Endothelial cell of umbilical vein (primary cell): ENCODE data around the gene PPM1L. TPM values are rescaled to one million over a fixed set of nuclear protein-coding genes. Genes with fewer than 3 reads are reported as not detected.

Experiments used
- BruUV-seq: library from RNA; stranded (reverse); fragments of 400-500 nt; replicated peaks from 2 replicates; lab custom pipeline; 2021; lab: Mats Ljungman, UMichigan
- CTCF ChIA-PET: fragments of 300-600, 350-600 bp; sonication (Branson Sonifier 250); formaldehyde crosslinking; loops from one replicate; lab custom pipeline; 2021; ENCODE audit warnings: antibody characterized with exemption, inconsistent platforms; lab: Charles Lee
- POLR2A ChIA-PET: fragments of 300-600, 350-600 bp; sonication (Branson Sonifier 250); formaldehyde crosslinking; loops from one replicate; lab custom pipeline; 2021; ENCODE audit warnings: antibody characterized with exemption, inconsistent platforms; lab: Charles Lee
- DNase-seq: peaks from one replicate; pipeline ENCODE4 v3.0.0-alpha.2; 2011; ENCODE audit warnings: low read depth, low spot score
- FAIRE-seq: peaks from 2 replicates; lab custom pipeline; 2011; peaks lifted over from hg19 to GRCh38; lab: Jason Lieb, UNC
- H2AFZ ChIP-seq: 2 replicates; pipeline ENCODE4 v1.6.0; 2012; ENCODE audit warnings: low read depth, low read length, control low read depth, inconsistent platforms
- H3K27ac ChIP-seq: 2 replicates; pipeline ENCODE4 v1.5.1; 2011; ENCODE audit warnings: low read depth, mild to moderate bottlenecking, control low read depth, low read length, moderate library complexity; ENCODE audit not compliant: insufficient read depth
- H3K27me3 ChIP-seq, 2 experiments: 2 replicates each; pipeline versions ENCODE4 v1.6.0 to v1.6.1; 2011; ENCODE audit warnings: low read length in 2 of 2, mixed read lengths in 1 of 2; ENCODE audit not compliant: control insufficient read depth in 2 of 2, insufficient read depth in 2 of 2
- H3K36me3 ChIP-seq, 2 experiments: 2 replicates in 1 of 2; 3 replicates in 1 of 2; pipeline ENCODE4 v1.5.1; 2011; ENCODE audit warnings: low read length in 2 of 2, mild to moderate bottlenecking in 1 of 2, moderate library complexity in 1 of 2; ENCODE audit not compliant: control insufficient read depth in 2 of 2, insufficient read depth in 2 of 2; ENCODE audit errors: extremely low read depth in 1 of 2
- H3K4me1 ChIP-seq: 3 replicates; pipeline ENCODE4 v1.5.1; 2011; ENCODE audit warnings: mild to moderate bottlenecking, low read length; ENCODE audit not compliant: control insufficient read depth, insufficient read depth; ENCODE audit errors: extremely low read depth
- H3K4me2 ChIP-seq: 2 replicates; pipeline ENCODE4 v1.6.1; 2011; ENCODE audit warnings: low read length, control low read depth, mixed read lengths; ENCODE audit not compliant: insufficient read depth
- H3K4me3 ChIP-seq, 3 experiments: fragments of 200-600 bp in 1 of 3; sonication (generic), shearing (Covaris generic) in 1 of 3; replicated peaks in 1 of 3; 2 replicates each; pipeline ENCODE4 v1.5.1; 2011 to 2016; ENCODE audit warnings: control low read depth in 3 of 3, low read length in 3 of 3, mild to moderate bottlenecking in 2 of 3, inconsistent platforms in 1 of 3, low read depth in 1 of 3, moderate library complexity in 1 of 3; ENCODE audit not compliant: insufficient read depth in 1 of 3
- H3K79me2 ChIP-seq: 2 replicates; pipeline ENCODE4 v1.6.0; 2012; ENCODE audit warnings: low read length, inconsistent platforms; ENCODE audit not compliant: control insufficient read depth, insufficient read depth
- H3K9ac ChIP-seq: replicated peaks from 2 replicates; pipeline ENCODE3; 2011; ENCODE audit warnings: low read length, control low read depth; ENCODE audit not compliant: insufficient read depth; ENCODE audit errors: extremely low read depth
- H3K9me1 ChIP-seq: replicated peaks from 3 replicates; pipeline ENCODE4 v1.6.0; 2011; ENCODE audit warnings: mild to moderate bottlenecking, low read length; ENCODE audit not compliant: control insufficient read depth, insufficient read depth; ENCODE audit errors: extremely low read depth
- H3K9me3 ChIP-seq: replicated peaks from 2 replicates; pipeline ENCODE4 v1.5.1; 2012; ENCODE audit warnings: low read length, inconsistent platforms; ENCODE audit not compliant: control insufficient read depth, insufficient read depth
- H4K20me1 ChIP-seq: replicated peaks from 2 replicates; pipeline ENCODE3; 2011; ENCODE audit warnings: mild to moderate bottlenecking, low read length; ENCODE audit not compliant: control insufficient read depth, insufficient read depth; ENCODE audit errors: extremely low read depth
- EZH2 ChIP-seq: IDR thresholded peaks from 2 replicates; pipeline ENCODE4 v1.6.1; 2012; ENCODE audit warnings: borderline replicate concordance, low read depth, mild to moderate bottlenecking, moderate library complexity, low read length, inconsistent platforms; ENCODE audit not compliant: severe bottlenecking
- FOS ChIP-seq: IDR thresholded peaks from 2 replicates; pipeline ENCODE4 v1.6.1; 2011; ENCODE audit warnings: mild to moderate bottlenecking, low read length, moderate library complexity, borderline replicate concordance; ENCODE audit not compliant: insufficient read depth
- GATA2 ChIP-seq: IDR thresholded peaks from 2 replicates; pipeline ENCODE4 v1.7.0; 2011; ENCODE audit warnings: low read depth, mild to moderate bottlenecking, moderate library complexity, mixed read lengths, low read length; ENCODE audit not compliant: insufficient read length, insufficient read depth
- JUN ChIP-seq: IDR thresholded peaks from 2 replicates; pipeline ENCODE4 v1.6.1; 2011; ENCODE audit warnings: borderline replicate concordance, low read depth; ENCODE audit not compliant: insufficient read length, insufficient read depth
- MAX ChIP-seq: IDR thresholded peaks from 2 replicates; pipeline ENCODE4 v1.6.1; 2011; ENCODE audit not compliant: insufficient read depth, insufficient read length
- MYC ChIP-seq: IDR thresholded peaks from one replicate; pipeline ENCODE4 v1.6.1; 2011; ENCODE audit warnings: mild to moderate bottlenecking, low read depth, low read length
- POLR2A ChIP-seq: IDR thresholded peaks from 2 replicates; pipeline ENCODE4 v1.6.1; 2012; ENCODE audit warnings: low read depth, mild to moderate bottlenecking, control low read depth, low read length
- POLR2AphosphoS5 ChIP-seq: IDR thresholded peaks from 2 replicates; pipeline ENCODE4 v1.6.1; 2012; ENCODE audit warnings: low read depth, mild to moderate bottlenecking, control low read depth, low read length, moderate library complexity; ENCODE audit not compliant: insufficient read depth
- dilution Hi-C: fragments of 300-500 bp; cut with MboI; formaldehyde crosslinking; loops from one replicate; pipeline ENCODE4 v1.15.0; 2019; ENCODE audit warnings: low sequenced_read_pairs; ENCODE audit not compliant: extremely low pct_ligation_motif_present
- intact Hi-C: fragments of 100-400 bp; cut with micrococcal nuclease; formaldehyde crosslinking; loops from one replicate; pipeline ENCODE4 v1.10.0; 2022
- polyA plus RNA-seq, 4 experiments: library from polyadenylated mRNA; depleted of rRNA in 3 of 4; stranded (reverse) in 3 of 4; unstranded in 1 of 4; fragments of >200 nt; gene quantifications; 2 replicates each; pipeline versions ENCODE4 v1.2.1 to v1.2.3, GENCODE V29; 2011 to 2012; ENCODE audit warnings: missing spikeins in 1 of 4
- total RNA-seq: library from RNA; stranded (reverse); gene quantifications from 2 replicates; pipeline ENCODE4 v1.2.3, GENCODE V29; 2021
- TF ChIP-seq, protein P1 (sequence below), 2 donors: IDR thresholded peaks; 1 replicate in 1 of 2; 2 replicates in 1 of 2; pipeline ENCODE4 v1.5.1; 2011; ENCODE audit warnings: low read length in 2 of 2, mild to moderate bottlenecking in 2 of 2, moderate library complexity in 2 of 2, control low read depth in 1 of 2, inconsistent platforms in 1 of 2, low read depth in 1 of 2; ENCODE audit not compliant: insufficient read depth in 1 of 2; ENCODE audit errors: extremely low read depth in 1 of 2

PPM1L gene
- total and polyA plus RNA-seq, 2 donors (not counting 3 experiments of a cell fraction or from before 2014, with no cell fraction given), result 0.63 to 2.9 TPM

GRCh38 chr3:160792540-160792939 is 36.5 kb downstream of the PPM1L start:
- H3K9me3 ChIP-seq, result no peaks in the 10 kb centered on the region
- POLR2A ChIA-PET, result no interaction called here
- CTCF ChIA-PET, result no interaction called here
- dilution Hi-C loops (no loop called here), intact Hi-C loops (no loop called here)
- FAIRE-seq (no peak), DNase-seq (no peak)
- no peak overlapping the region for H3K4me3 ChIP-seq
- H3K9me1 ChIP-seq, result no peaks in the 10 kb centered on the region
- no peak overlapping the region for H2AFZ ChIP-seq
- H3K4me2 ChIP-seq, result no peak overlapping the region
- no peaks in the 10 kb centered on the region for H3K36me3 ChIP-seq
- H3K27me3 ChIP-seq, result no peaks in the 10 kb centered on the region
- no peak overlapping the region for H3K9ac ChIP-seq
- BruUV-seq, result no TSS peak
- TF ChIP-seq POLR2A (no peak), JUN (no peak), POLR2AphosphoS5 (no peak), EZH2 (no peak), MAX (no peak), FOS (no peak), MYC (no peak), GATA2 (no peak)
- TF ChIP-seq, protein P1, sequence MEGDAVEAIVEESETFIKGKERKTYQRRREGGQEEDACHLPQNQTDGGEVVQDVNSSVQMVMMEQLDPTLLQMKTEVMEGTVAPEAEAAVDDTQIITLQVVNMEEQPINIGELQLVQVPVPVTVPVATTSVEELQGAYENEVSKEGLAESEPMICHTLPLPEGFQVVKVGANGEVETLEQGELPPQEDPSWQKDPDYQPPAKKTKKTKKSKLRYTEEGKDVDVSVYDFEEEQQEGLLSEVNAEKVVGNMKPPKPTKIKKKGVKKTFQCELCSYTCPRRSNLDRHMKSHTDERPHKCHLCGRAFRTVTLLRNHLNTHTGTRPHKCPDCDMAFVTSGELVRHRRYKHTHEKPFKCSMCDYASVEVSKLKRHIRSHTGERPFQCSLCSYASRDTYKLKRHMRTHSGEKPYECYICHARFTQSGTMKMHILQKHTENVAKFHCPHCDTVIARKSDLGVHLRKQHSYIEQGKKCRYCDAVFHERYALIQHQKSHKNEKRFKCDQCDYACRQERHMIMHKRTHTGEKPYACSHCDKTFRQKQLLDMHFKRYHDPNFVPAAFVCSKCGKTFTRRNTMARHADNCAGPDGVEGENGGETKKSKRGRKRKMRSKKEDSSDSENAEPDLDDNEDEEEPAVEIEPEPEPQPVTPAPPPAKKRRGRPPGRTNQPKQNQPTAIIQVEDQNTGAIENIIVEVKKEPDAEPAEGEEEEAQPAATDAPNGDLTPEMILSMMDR (IDR thresholded peaks at IDR 0.05; ENCODE audit: extremely low read depth in 1 of 2, insufficient read depth in 1 of 2, low read depth in 1 of 2, low read length in 2 of 2), result no peak
- H3K79me2 ChIP-seq, result no peaks in the 10 kb centered on the region
- no peak overlapping the region for H3K27ac ChIP-seq
- H4K20me1 ChIP-seq, result no peaks in the 10 kb centered on the region
- no peaks in the 10 kb centered on the region for H3K4me1 ChIP-seq
